Measurements from ENCODE around the gene MDM4.

The MDM4 gene

GRCh38 chr1:204575221-204576190 lies 59.3 kb downstream of the MDM4 start:
- Histone ChIP-seq H3K4me3 (ENCODE audit: low read depth in 1 of 2, low read length in 2 of 2) (no peak overlapping the region), H3K9ac (ENCODE audit: low read depth in 1 of 2, low read length in 2 of 2) (no peak overlapping the region), H3K27ac (ENCODE audit: low read depth, low read length) (no peak overlapping the region), H3K4me1 (ENCODE audit: control insufficient read depth in 1 of 2, insufficient read depth in 2 of 2, low read length in 2 of 2) (peaks cover 7 to 17% of the 10 kb centered on the region in 2 donors), H3K27me3 (ENCODE audit: control insufficient read depth in 1 of 2, insufficient read depth in 2 of 2, low read length in 2 of 2) (no peaks in the 10 kb centered on the region), H3K9me3 (ENCODE audit: control insufficient read depth in 1 of 2, low read length in 2 of 2) (no peaks in the 10 kb centered on the region), H3K36me3 (ENCODE audit: control insufficient read depth in 1 of 2, insufficient read depth in 2 of 2, low read length in 2 of 2) (no peaks in the 10 kb centered on the region)

GRCh38 chr1:204576422-204576821 lies 60.2 kb downstream of the MDM4 start:
- no peak overlapping the region for H3K9ac ChIP-seq (ENCODE audit: low read depth in 1 of 2, low read length in 2 of 2)
- no peak overlapping the region for H3K27ac ChIP-seq (ENCODE audit: low read depth, low read length)
- peaks cover 7 to 17% of the 10 kb centered on the region in 2 donors for H3K4me1 ChIP-seq (ENCODE audit: control insufficient read depth in 1 of 2, insufficient read depth in 2 of 2, low read length in 2 of 2)
- no peaks in the 10 kb centered on the region for H3K27me3 ChIP-seq (ENCODE audit: control insufficient read depth in 1 of 2, insufficient read depth in 2 of 2, low read length in 2 of 2)
- no peak overlapping the region for H3K4me3 ChIP-seq (ENCODE audit: low read depth in 1 of 2, low read length in 2 of 2)
- no peaks in the 10 kb centered on the region for H3K36me3 ChIP-seq (ENCODE audit: control insufficient read depth in 1 of 2, insufficient read depth in 2 of 2, low read length in 2 of 2)
- H3K9me3 ChIP-seq (ENCODE audit: control insufficient read depth in 1 of 2, low read length in 2 of 2): no peaks in the 10 kb centered on the region

GRCh38 chr1:204577794-204578478 lies 61.7 kb downstream of the MDM4 start:
- peaks cover 7 to 17% of the 10 kb centered on the region in 2 donors for H3K4me1 ChIP-seq (ENCODE audit: control insufficient read depth in 1 of 2, insufficient read depth in 2 of 2, low read length in 2 of 2)
- H3K4me3 ChIP-seq (ENCODE audit: low read depth in 1 of 2, low read length in 2 of 2): peak overlapping the region in 1 of 2 donors; percentile 68
- H3K9ac ChIP-seq (ENCODE audit: low read depth in 1 of 2, low read length in 2 of 2): peak overlapping the region in 1 of 2 donors; percentile 49
- H3K27ac ChIP-seq (ENCODE audit: low read depth, low read length): no peak overlapping the region
- no peaks in the 10 kb centered on the region for H3K9me3 ChIP-seq (ENCODE audit: control insufficient read depth in 1 of 2, low read length in 2 of 2)
- H3K27me3 ChIP-seq (ENCODE audit: control insufficient read depth in 1 of 2, insufficient read depth in 2 of 2, low read length in 2 of 2): no peaks in the 10 kb centered on the region
- H3K36me3 ChIP-seq (ENCODE audit: control insufficient read depth in 1 of 2, insufficient read depth in 2 of 2, low read length in 2 of 2): no peaks in the 10 kb centered on the region

GRCh38 chr1:204578867-204579664 lies 62.9 kb downstream of the MDM4 start:
- peaks cover 7 to 17% of the 10 kb centered on the region in 2 donors for H3K4me1 ChIP-seq (ENCODE audit: control insufficient read depth in 1 of 2, insufficient read depth in 2 of 2, low read length in 2 of 2)
- H3K27ac ChIP-seq (ENCODE audit: low read depth, low read length): no peak overlapping the region
- H3K9me3 ChIP-seq (ENCODE audit: control insufficient read depth in 1 of 2, low read length in 2 of 2): no peaks in the 10 kb centered on the region
- H3K4me3 ChIP-seq (ENCODE audit: low read depth in 1 of 2, low read length in 2 of 2): peak overlapping the region; percentile 54 to 68
- peak overlapping the region; percentile 49 to 58 for H3K9ac ChIP-seq (ENCODE audit: low read depth in 1 of 2, low read length in 2 of 2)
- H3K36me3 ChIP-seq (ENCODE audit: control insufficient read depth in 1 of 2, insufficient read depth in 2 of 2, low read length in 2 of 2): no peaks in the 10 kb centered on the region
- no peaks in the 10 kb centered on the region for H3K27me3 ChIP-seq (ENCODE audit: control insufficient read depth in 1 of 2, insufficient read depth in 2 of 2, low read length in 2 of 2)

- Histone ChIP-seq H3K27me3 (ENCODE audit: control insufficient read depth in 1 of 2, insufficient read depth in 2 of 2, low read length in 2 of 2) (no peaks in the 10 kb centered on the region), H3K36me3 (ENCODE audit: control insufficient read depth in 1 of 2, insufficient read depth in 2 of 2, low read length in 2 of 2) (no peaks in the 10 kb centered on the region), H3K27ac (ENCODE audit: low read depth, low read length) (no peak overlapping the region), H3K4me1 (ENCODE audit: control insufficient read depth in 1 of 2, insufficient read depth in 2 of 2, low read length in 2 of 2) (peaks cover 7 to 17% of the 10 kb centered on the region in 2 donors), H3K9me3 (ENCODE audit: control insufficient read depth in 1 of 2, low read length in 2 of 2) (no peaks in the 10 kb centered on the region), H3K9ac (ENCODE audit: low read depth in 1 of 2, low read length in 2 of 2) (peak overlapping the region; percentile 49 to 58), H3K4me3 (ENCODE audit: low read depth in 1 of 2, low read length in 2 of 2) (peak overlapping the region; percentile 54 to 68)
Observed at GRCh38 chr1:204579681-204580080, 63.5 kb downstream of the MDM4 start.

- Histone ChIP-seq H3K4me1 (ENCODE audit: control insufficient read depth in 1 of 2, insufficient read depth in 2 of 2, low read length in 2 of 2) (peaks cover 7 to 13% of the 10 kb centered on the region in 2 donors), H3K36me3 (ENCODE audit: control insufficient read depth in 1 of 2, insufficient read depth in 2 of 2, low read length in 2 of 2) (no peaks in the 10 kb centered on the region), H3K27ac (ENCODE audit: low read depth, low read length) (no peak overlapping the region), H3K4me3 (ENCODE audit: low read depth in 1 of 2, low read length in 2 of 2) (no peak overlapping the region), H3K27me3 (ENCODE audit: control insufficient read depth in 1 of 2, insufficient read depth in 2 of 2, low read length in 2 of 2) (no peaks in the 10 kb centered on the region), H3K9ac (ENCODE audit: low read depth in 1 of 2, low read length in 2 of 2) (no peak overlapping the region), H3K9me3 (ENCODE audit: control insufficient read depth in 1 of 2, low read length in 2 of 2) (no peaks in the 10 kb centered on the region)
Observed at GRCh38 chr1:204580862-204581261, 64.7 kb downstream of the MDM4 start.

GRCh38 chr1:204581759-204582158 lies 65.6 kb downstream of the MDM4 start:
- Histone ChIP-seq H3K27me3 (ENCODE audit: control insufficient read depth in 1 of 2, insufficient read depth in 2 of 2, low read length in 2 of 2) (no peaks in the 10 kb centered on the region), H3K36me3 (ENCODE audit: control insufficient read depth in 1 of 2, insufficient read depth in 2 of 2, low read length in 2 of 2) (no peaks in the 10 kb centered on the region), H3K9me3 (ENCODE audit: control insufficient read depth in 1 of 2, low read length in 2 of 2) (no peaks in the 10 kb centered on the region), H3K27ac (ENCODE audit: low read depth, low read length) (no peak overlapping the region), H3K4me3 (ENCODE audit: low read depth in 1 of 2, low read length in 2 of 2) (no peak overlapping the region), H3K4me1 (ENCODE audit: control insufficient read depth in 1 of 2, insufficient read depth in 2 of 2, low read length in 2 of 2) (peaks cover 7 to 13% of the 10 kb centered on the region in 2 donors), H3K9ac (ENCODE audit: low read depth in 1 of 2, low read length in 2 of 2) (no peak overlapping the region)

- Histone ChIP-seq H3K4me1 (ENCODE audit: control insufficient read depth in 1 of 2, insufficient read depth in 2 of 2, low read length in 2 of 2) (peaks cover 0 to 3% of the 10 kb centered on the region in 2 donors), H3K9ac (ENCODE audit: low read depth in 1 of 2, low read length in 2 of 2) (no peak overlapping the region), H3K36me3 (ENCODE audit: control insufficient read depth in 1 of 2, insufficient read depth in 2 of 2, low read length in 2 of 2) (no peaks in the 10 kb centered on the region), H3K4me3 (ENCODE audit: low read depth in 1 of 2, low read length in 2 of 2) (no peak overlapping the region), H3K27me3 (ENCODE audit: control insufficient read depth in 1 of 2, insufficient read depth in 2 of 2, low read length in 2 of 2) (no peaks in the 10 kb centered on the region), H3K9me3 (ENCODE audit: control insufficient read depth in 1 of 2, low read length in 2 of 2) (no peaks in the 10 kb centered on the region), H3K27ac (ENCODE audit: low read depth, low read length) (no peak overlapping the region)
Observed at GRCh38 chr1:204583909-204584632, 67.9 kb downstream of the MDM4 start.

- Histone ChIP-seq H3K27ac (ENCODE audit: low read depth, low read length) (no peak overlapping the region), H3K9ac (ENCODE audit: low read depth in 1 of 2, low read length in 2 of 2) (no peak overlapping the region), H3K9me3 (ENCODE audit: control insufficient read depth in 1 of 2, low read length in 2 of 2) (no peaks in the 10 kb centered on the region), H3K4me3 (ENCODE audit: low read depth in 1 of 2, low read length in 2 of 2) (no peak overlapping the region), H3K27me3 (ENCODE audit: control insufficient read depth in 1 of 2, insufficient read depth in 2 of 2, low read length in 2 of 2) (no peaks in the 10 kb centered on the region), H3K4me1 (ENCODE audit: control insufficient read depth in 1 of 2, insufficient read depth in 2 of 2, low read length in 2 of 2) (no peaks in the 10 kb centered on the region), H3K36me3 (ENCODE audit: control insufficient read depth in 1 of 2, insufficient read depth in 2 of 2, low read length in 2 of 2) (no peaks in the 10 kb centered on the region)
Observed at GRCh38 chr1:204584699-204585372, 68.6 kb downstream of the MDM4 start.

Measured in duodenal mucosa (tissue), 2 donors.